ENCODE results near the gene BPIFB3. TPM values are rescaled to one million over a fixed set of nuclear protein-coding genes. Genes with fewer than 3 reads are reported as not detected.
"Not testable (repeated sequence)": the region's sequence is repeated elsewhere in the genome, so short reads cannot be mapped to it uniquely, and the experiment has no call there.

The BPIFB3 gene
- total RNA-seq, 1 donor from 2014 or later, result not detected

DNA sequence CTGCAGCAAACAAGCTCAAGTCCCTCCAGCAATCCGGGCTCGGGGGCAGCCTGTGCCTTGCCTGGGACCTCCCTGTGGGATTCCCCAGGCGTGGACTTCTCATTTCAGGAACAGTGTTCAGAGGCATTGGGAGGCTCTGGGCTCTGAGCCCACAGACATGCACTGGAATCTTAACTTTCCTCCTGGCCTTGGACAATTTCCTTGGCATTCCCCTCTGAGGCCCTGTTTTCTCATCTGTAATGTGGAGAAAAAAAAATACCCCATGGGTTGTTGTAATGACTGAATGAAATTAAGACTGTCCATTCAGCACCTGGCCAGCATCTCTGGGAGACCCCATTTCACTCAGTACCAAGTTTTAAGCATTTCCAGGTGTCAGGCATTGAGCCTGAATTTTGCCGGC is 43.3 kb downstream of the BPIFB3 start:
- TF ChIP-seq, protein P1, sequence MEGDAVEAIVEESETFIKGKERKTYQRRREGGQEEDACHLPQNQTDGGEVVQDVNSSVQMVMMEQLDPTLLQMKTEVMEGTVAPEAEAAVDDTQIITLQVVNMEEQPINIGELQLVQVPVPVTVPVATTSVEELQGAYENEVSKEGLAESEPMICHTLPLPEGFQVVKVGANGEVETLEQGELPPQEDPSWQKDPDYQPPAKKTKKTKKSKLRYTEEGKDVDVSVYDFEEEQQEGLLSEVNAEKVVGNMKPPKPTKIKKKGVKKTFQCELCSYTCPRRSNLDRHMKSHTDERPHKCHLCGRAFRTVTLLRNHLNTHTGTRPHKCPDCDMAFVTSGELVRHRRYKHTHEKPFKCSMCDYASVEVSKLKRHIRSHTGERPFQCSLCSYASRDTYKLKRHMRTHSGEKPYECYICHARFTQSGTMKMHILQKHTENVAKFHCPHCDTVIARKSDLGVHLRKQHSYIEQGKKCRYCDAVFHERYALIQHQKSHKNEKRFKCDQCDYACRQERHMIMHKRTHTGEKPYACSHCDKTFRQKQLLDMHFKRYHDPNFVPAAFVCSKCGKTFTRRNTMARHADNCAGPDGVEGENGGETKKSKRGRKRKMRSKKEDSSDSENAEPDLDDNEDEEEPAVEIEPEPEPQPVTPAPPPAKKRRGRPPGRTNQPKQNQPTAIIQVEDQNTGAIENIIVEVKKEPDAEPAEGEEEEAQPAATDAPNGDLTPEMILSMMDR (IDR thresholded peaks at IDR 0.05; ENCODE audit: unreplicated experiment), result no peak
- no peak for DNase-seq (ENCODE audit: low spot score)
- H3K36me3 Mint-ChIP-seq (ENCODE audit: low read depth, unreplicated experiment), result no peaks in the 10 kb centered on the region
- no peak overlapping the region for H3K27ac Mint-ChIP-seq (ENCODE audit: unreplicated experiment)
- H3K4me3 Mint-ChIP-seq (ENCODE audit: unreplicated experiment), result no peak overlapping the region
- peaks cover 3% of the 10 kb centered on the region for H3K4me1 Mint-ChIP-seq (ENCODE audit: unreplicated experiment)
- no peaks in the 10 kb centered on the region for H3K27me3 Mint-ChIP-seq (ENCODE audit: unreplicated experiment)
- H3K9me3 Mint-ChIP-seq (ENCODE audit: unreplicated experiment), result no peaks in the 10 kb centered on the region

DNA sequence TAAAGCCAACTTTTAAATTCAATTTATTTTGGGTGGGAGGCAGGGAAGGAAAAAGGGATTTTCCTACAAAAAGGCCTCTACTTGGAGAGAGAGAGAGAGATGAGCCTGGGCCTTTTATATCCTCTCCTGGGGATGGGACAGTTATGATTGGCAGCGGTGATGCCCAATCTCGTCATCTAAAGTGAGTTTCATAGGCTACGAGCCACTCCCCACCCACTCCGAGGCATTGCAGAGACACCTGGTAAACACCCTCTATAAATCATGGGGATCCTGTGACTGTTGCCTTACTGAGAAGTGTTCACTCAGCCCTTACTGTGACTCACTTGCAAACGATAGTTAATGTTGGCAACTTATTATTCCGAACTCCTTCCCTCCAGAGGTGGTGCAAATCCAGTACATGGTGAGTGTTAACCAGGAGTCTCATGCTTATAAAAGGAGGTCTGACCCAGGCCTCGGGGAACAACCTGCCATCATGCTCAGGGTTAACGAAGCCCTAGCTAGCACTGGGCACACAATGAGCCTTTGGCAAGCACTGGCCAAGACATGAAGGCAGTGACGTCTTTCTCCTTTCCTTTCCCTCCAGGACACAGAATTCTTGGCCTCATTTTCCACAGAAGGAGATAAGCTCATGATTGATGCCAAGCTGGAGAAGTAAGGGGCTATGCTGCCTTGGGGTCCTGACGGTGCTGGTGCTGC is 46.3 kb downstream of the BPIFB3 start:
- TF ChIP-seq, protein P1 (IDR thresholded peaks at IDR 0.05; ENCODE audit: unreplicated experiment), result no peak
- Mint-ChIP-seq H3K4me1 (ENCODE audit: unreplicated experiment) (peaks cover 12% of the 10 kb centered on the region), H3K36me3 (ENCODE audit: low read depth, unreplicated experiment) (no peaks in the 10 kb centered on the region), H3K4me3 (ENCODE audit: unreplicated experiment) (no peak overlapping the region), H3K9me3 (ENCODE audit: unreplicated experiment) (no peaks in the 10 kb centered on the region), H3K27me3 (ENCODE audit: unreplicated experiment) (no peaks in the 10 kb centered on the region), H3K27ac (ENCODE audit: unreplicated experiment) (no peak overlapping the region)
- DNase-seq (ENCODE audit: low spot score), result no peak

DNA sequence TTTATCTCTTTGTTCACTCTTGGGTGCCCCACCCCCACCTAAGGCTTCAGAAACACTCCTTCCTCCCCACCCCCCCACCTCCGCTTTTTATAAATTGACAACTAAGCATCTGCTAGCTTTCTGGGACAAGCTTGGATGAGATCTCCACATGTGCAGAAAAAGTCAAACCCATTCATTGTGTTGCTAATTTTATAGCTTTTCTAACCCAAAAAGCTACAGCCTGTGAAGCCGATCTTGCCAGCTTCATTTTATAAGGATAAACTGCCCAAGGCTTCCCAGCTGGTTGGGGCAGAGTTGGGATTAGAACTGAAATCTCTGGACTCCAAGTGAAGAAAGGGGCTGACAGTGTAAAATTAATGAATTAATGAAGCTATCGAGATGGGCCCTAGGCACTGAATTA is 49.9 kb downstream of the BPIFB3 start:
- Mint-ChIP-seq H3K36me3 (ENCODE audit: low read depth, unreplicated experiment) (no peaks in the 10 kb centered on the region), H3K9me3 (ENCODE audit: unreplicated experiment) (no peaks in the 10 kb centered on the region), H3K27me3 (ENCODE audit: unreplicated experiment) (no peaks in the 10 kb centered on the region), H3K27ac (ENCODE audit: unreplicated experiment) (no peak overlapping the region), H3K4me3 (ENCODE audit: unreplicated experiment) (no peak overlapping the region), H3K4me1 (ENCODE audit: unreplicated experiment) (peaks cover 12% of the 10 kb centered on the region)
- no peak for DNase-seq (ENCODE audit: low spot score)
- TF ChIP-seq, protein P1 (IDR thresholded peaks at IDR 0.05; ENCODE audit: unreplicated experiment), result no peak

DNA sequence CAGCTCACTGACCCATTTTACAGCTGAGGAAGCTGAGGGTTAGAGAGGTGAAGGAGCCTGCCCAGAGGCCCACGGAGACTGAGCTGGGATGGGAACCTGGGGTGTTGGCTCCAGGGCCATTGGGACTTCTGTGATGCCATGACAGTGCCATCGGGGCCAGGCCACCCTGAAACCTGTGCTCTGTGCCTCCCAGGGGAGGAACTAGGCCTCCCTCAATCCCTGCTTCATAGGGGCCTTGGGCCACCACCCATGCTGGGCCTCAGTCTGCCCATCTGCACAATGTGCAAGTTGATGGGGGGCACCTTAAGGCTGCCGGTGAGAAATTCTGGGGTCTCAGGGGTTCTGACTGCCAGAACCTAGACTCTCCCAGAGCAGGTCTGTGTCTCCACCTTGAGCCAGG is 50.6 kb downstream of the BPIFB3 start:
- no peaks in the 10 kb centered on the region for H3K27me3 Mint-ChIP-seq (ENCODE audit: unreplicated experiment)
- no peak for DNase-seq (ENCODE audit: low spot score)
- H3K4me1 Mint-ChIP-seq (ENCODE audit: unreplicated experiment), result peaks cover 12% of the 10 kb centered on the region
- TF ChIP-seq, protein P1 (IDR thresholded peaks at IDR 0.05; ENCODE audit: unreplicated experiment), result no peak
- H3K27ac Mint-ChIP-seq (ENCODE audit: unreplicated experiment), result no peak overlapping the region
- no peak overlapping the region for H3K4me3 Mint-ChIP-seq (ENCODE audit: unreplicated experiment)
- no peaks in the 10 kb centered on the region for H3K9me3 Mint-ChIP-seq (ENCODE audit: unreplicated experiment)
- no peaks in the 10 kb centered on the region for H3K36me3 Mint-ChIP-seq (ENCODE audit: low read depth, unreplicated experiment)

DNA sequence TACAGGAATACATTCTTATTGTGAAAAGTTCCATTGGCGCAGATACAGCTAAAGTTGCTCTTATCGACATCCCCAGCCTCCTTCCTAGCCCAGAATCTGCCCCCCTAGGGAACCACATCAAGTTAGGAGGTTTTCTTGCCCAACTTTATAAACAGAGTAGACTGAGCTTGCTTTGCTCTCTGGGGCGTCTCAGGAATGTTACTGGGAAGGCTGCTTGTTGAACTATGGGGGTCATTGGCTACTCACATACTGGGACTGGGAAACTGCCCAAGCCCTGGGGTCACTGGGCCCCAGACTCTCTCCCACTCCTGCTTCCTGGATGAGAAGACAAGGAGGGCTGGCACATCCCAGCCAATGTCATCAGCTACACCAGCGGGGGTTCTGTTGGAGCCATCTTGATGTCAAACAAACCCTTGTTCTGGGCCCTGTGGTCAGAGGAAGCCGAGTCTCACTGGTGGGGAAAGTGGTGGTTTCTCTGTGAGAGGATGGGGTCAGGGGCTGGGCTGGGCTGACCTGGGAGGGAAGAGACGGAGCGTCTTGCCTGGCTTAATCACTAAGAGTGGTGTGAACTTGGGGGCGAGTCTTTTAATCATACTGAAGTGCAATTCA is 51.7 kb downstream of the BPIFB3 start:
- TF ChIP-seq, protein P1 (IDR thresholded peaks at IDR 0.05; ENCODE audit: unreplicated experiment), result no peak
- Mint-ChIP-seq H3K4me1 (ENCODE audit: unreplicated experiment) (peaks cover 12% of the 10 kb centered on the region), H3K9me3 (ENCODE audit: unreplicated experiment) (no peaks in the 10 kb centered on the region), H3K4me3 (ENCODE audit: unreplicated experiment) (no peak overlapping the region), H3K27ac (ENCODE audit: unreplicated experiment) (no peak overlapping the region), H3K27me3 (ENCODE audit: unreplicated experiment) (no peaks in the 10 kb centered on the region), H3K36me3 (ENCODE audit: low read depth, unreplicated experiment) (no peaks in the 10 kb centered on the region)
- DNase-seq (ENCODE audit: low spot score), result no peak

DNA sequence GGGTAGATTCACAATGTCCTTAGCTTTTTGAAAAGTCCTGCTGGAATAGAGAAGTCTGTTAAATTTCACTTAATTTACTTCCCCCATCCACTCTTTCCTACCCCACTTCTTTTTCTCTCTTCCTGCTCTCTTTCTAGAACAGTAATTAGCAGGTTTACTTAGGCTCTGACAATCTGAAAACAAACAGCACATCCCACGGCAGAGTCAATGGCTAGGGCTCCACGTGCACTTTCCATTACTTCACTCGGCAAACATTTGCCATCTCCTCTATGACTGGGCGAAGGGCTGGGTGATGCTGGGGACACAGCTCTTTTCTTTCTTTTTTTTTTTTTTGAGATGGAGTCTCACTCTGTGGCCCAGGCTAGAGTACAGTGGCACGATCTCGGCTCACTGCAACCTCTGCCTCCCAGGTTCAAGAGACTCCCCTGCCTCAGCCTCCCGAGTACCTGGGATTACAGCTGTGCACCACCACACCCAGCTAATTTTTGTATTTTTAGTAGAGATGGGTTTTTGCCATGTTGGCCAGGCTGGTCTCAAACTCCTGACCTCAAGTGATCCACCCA is 52.4 kb downstream of the BPIFB3 start:
- DNase-seq (ENCODE audit: low spot score); H3K27me3 Mint-ChIP-seq (ENCODE audit: unreplicated experiment); H3K9me3 Mint-ChIP-seq (ENCODE audit: unreplicated experiment); H3K36me3 Mint-ChIP-seq (ENCODE audit: low read depth, unreplicated experiment); H3K4me3 Mint-ChIP-seq (ENCODE audit: unreplicated experiment); H3K27ac Mint-ChIP-seq (ENCODE audit: unreplicated experiment): not testable (repeated sequence)
- peaks cover 12% of the 10 kb centered on the region for H3K4me1 Mint-ChIP-seq (ENCODE audit: unreplicated experiment)

All from endothelial cell (in vitro differentiated cells).